ENCODE results near the gene PFDN5.
A peak's percentile ranks its signal among the peaks of the same experiment; 100 is the strongest.

The PFDN5 gene

DNA sequence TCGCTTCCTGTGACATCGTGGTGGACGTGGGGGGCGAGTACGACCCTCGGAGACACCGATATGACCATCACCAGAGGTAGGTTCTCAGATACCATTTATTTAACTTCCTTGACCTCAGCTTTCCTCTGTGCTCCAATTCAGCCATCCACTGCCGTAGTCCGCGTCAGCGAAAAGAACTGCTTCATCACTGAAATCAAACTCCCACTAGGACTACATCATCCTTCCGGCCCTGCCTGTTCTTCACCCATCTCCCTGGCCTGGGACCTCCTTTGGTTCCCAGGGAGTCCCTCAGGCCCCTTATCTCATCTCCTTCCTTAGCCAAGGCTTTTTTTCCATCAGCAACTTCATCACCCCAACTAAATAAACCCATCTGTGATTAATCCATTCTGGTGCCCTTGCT is 4.8 kb downstream of the PFDN5 start:
- no peak for TF ChIP-seq SPI1 (IDR thresholded peaks at IDR 0.05; ENCODE audit: borderline replicate concordance, low read depth)
- TF ChIP-seq, protein P1, sequence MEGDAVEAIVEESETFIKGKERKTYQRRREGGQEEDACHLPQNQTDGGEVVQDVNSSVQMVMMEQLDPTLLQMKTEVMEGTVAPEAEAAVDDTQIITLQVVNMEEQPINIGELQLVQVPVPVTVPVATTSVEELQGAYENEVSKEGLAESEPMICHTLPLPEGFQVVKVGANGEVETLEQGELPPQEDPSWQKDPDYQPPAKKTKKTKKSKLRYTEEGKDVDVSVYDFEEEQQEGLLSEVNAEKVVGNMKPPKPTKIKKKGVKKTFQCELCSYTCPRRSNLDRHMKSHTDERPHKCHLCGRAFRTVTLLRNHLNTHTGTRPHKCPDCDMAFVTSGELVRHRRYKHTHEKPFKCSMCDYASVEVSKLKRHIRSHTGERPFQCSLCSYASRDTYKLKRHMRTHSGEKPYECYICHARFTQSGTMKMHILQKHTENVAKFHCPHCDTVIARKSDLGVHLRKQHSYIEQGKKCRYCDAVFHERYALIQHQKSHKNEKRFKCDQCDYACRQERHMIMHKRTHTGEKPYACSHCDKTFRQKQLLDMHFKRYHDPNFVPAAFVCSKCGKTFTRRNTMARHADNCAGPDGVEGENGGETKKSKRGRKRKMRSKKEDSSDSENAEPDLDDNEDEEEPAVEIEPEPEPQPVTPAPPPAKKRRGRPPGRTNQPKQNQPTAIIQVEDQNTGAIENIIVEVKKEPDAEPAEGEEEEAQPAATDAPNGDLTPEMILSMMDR (IDR thresholded peaks at IDR 0.05; ENCODE audit: insufficient read depth, low read length), result no peak
- TF ChIP-seq POLR2AphosphoS5 (IDR thresholded peaks at IDR 0.05; ENCODE audit: low read depth), result no peak
- TF ChIP-seq, protein P2, sequence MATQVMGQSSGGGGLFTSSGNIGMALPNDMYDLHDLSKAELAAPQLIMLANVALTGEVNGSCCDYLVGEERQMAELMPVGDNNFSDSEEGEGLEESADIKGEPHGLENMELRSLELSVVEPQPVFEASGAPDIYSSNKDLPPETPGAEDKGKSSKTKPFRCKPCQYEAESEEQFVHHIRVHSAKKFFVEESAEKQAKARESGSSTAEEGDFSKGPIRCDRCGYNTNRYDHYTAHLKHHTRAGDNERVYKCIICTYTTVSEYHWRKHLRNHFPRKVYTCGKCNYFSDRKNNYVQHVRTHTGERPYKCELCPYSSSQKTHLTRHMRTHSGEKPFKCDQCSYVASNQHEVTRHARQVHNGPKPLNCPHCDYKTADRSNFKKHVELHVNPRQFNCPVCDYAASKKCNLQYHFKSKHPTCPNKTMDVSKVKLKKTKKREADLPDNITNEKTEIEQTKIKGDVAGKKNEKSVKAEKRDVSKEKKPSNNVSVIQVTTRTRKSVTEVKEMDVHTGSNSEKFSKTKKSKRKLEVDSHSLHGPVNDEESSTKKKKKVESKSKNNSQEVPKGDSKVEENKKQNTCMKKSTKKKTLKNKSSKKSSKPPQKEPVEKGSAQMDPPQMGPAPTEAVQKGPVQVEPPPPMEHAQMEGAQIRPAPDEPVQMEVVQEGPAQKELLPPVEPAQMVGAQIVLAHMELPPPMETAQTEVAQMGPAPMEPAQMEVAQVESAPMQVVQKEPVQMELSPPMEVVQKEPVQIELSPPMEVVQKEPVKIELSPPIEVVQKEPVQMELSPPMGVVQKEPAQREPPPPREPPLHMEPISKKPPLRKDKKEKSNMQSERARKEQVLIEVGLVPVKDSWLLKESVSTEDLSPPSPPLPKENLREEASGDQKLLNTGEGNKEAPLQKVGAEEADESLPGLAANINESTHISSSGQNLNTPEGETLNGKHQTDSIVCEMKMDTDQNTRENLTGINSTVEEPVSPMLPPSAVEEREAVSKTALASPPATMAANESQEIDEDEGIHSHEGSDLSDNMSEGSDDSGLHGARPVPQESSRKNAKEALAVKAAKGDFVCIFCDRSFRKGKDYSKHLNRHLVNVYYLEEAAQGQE (IDR thresholded peaks at IDR 0.05; ENCODE audit: insufficient replicate concordance, low read depth), result no peak
- TF ChIP-seq GABPA (IDR thresholded peaks at IDR 0.05; ENCODE audit: low read depth), result no peak
- no peak for DNase-seq (ENCODE audit: low read depth in 1 of 2, low spot score in 1 of 2)
- peak overlapping the region; percentile 95 for H3K4me3 ChIP-seq (replicated peaks; ENCODE audit: insufficient read depth, low read length)
- H3K27me3 ChIP-seq (ENCODE audit: insufficient read depth, poor library complexity, severe bottlenecking), result no peaks in the 10 kb centered on the region
- peak overlapping the region; percentile 95 for H3K27ac ChIP-seq (replicated peaks)

DNA sequence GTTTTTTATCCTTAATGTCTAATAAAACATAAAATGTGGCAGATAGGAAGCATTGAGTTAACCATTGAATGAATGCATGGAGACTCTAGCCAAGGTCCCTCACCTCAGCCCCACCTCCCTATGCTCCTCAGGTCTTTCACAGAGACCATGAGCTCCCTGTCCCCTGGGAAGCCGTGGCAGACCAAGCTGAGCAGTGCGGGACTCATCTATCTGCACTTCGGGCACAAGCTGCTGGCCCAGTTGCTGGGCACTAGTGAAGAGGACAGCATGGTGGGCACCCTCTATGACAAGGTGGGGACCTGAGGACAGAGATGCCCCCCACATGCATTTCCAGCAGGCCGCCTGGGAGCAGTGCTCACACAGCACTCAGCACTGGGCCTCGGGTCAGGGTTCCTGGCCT is 7.6 kb downstream of the PFDN5 start:
- DNase-seq (ENCODE audit: low read depth in 1 of 2, low spot score in 1 of 2), result no peak
- H3K27me3 ChIP-seq (ENCODE audit: insufficient read depth, poor library complexity, severe bottlenecking), result no peaks in the 10 kb centered on the region
- no peak for TF ChIP-seq GABPA (IDR thresholded peaks at IDR 0.05; ENCODE audit: low read depth)
- TF ChIP-seq, protein P2 (IDR thresholded peaks at IDR 0.05; ENCODE audit: insufficient replicate concordance, low read depth), result no peak
- TF ChIP-seq POLR2AphosphoS5 (IDR thresholded peaks at IDR 0.05; ENCODE audit: low read depth), result no peak
- no peak for TF ChIP-seq SPI1 (IDR thresholded peaks at IDR 0.05; ENCODE audit: borderline replicate concordance, low read depth)
- TF ChIP-seq, protein P1 (IDR thresholded peaks at IDR 0.05; ENCODE audit: insufficient read depth, low read length), result no peak
- no peak overlapping the region for H3K27ac ChIP-seq (replicated peaks)
- no peak overlapping the region for H3K4me3 ChIP-seq (replicated peaks; ENCODE audit: insufficient read depth, low read length)

DNA sequence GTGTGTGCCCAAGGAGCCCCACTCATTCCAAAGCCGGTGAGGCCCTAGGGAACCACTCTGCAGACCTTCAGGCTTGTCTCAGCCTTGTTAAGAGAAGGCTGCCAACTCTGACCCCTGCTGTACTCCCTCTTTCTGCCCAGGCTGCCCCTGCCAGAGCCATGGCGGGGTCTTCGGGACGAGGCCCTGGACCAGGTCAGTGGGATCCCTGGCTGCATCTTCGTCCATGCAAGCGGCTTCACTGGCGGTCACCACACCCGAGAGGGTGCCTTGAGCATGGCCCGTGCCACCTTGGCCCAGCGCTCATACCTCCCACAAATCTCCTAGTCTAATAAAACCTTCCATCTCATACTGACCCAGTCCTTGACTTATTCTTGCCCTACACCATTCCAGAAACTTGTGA is 11.5 kb downstream of the PFDN5 start:
- Histone ChIP-seq H3K4me3 (replicated peaks; ENCODE audit: insufficient read depth, low read length) (no peak overlapping the region), H3K27ac (replicated peaks) (no peak overlapping the region), H3K27me3 (ENCODE audit: insufficient read depth, poor library complexity, severe bottlenecking) (no peaks in the 10 kb centered on the region)
- no peak for TF ChIP-seq GABPA (IDR thresholded peaks at IDR 0.05; ENCODE audit: low read depth)
- TF ChIP-seq, protein P2 (IDR thresholded peaks at IDR 0.05; ENCODE audit: insufficient replicate concordance, low read depth), result no peak
- no peak for TF ChIP-seq SPI1 (IDR thresholded peaks at IDR 0.05; ENCODE audit: borderline replicate concordance, low read depth)
- TF ChIP-seq POLR2AphosphoS5 (IDR thresholded peaks at IDR 0.05; ENCODE audit: low read depth), result no peak
- TF ChIP-seq, protein P1 (IDR thresholded peaks at IDR 0.05; ENCODE audit: insufficient read depth, low read length), result no peak
- DNase-seq (ENCODE audit: low read depth in 1 of 2, low spot score in 1 of 2), result no peak

All from HL-60 (cell line).